OCI-LY1 (cell line): ENCODE results near the gene DGKB.

Source experiments
- CTCF ChIP-seq: fragments of 200-600 bp; sonication (generic), shearing (Covaris generic); IDR thresholded peaks from 2 replicates; pipeline ENCODE4 v1.5.1; 2017; ENCODE audit warnings: mild to moderate bottlenecking, antibody characterized with exemption, low read length, moderate library complexity, mixed read lengths
- EZH2 ChIP-seq: fragments of 200-600 bp; sonication (generic), shearing (Covaris generic); IDR thresholded peaks from 2 replicates; pipeline ENCODE4 v1.8.0; 2017; ENCODE audit warnings: borderline replicate concordance, mixed run types, mild to moderate bottlenecking, antibody characterized with exemption, low read length, moderate library complexity, mixed read lengths

GRCh38 chr7:14937581-14937980 lies 35.0 kb upstream of the DGKB start:
- TF ChIP-seq EZH2 (no peak), CTCF (no peak)
